HL-60 (cell line): ENCODE measurements around the gene CYP24A1.

Experiments used
- DNase-seq, 2 experiments: peaks; one replicate each; pipeline ENCODE4 v3.0.0-alpha.2; 2010 to 2020; ENCODE audit warnings: low read depth in 1 of 2, low spot score in 1 of 2
- H3K27ac ChIP-seq: fragments of 250-450 bp; sonication (Bioruptor Pico); replicated peaks from 2 replicates; pipeline ENCODE4 v1.5.1; 2020; ENCODE audit warnings: mild to moderate bottlenecking, moderate library complexity
- H3K27me3 ChIP-seq: fragments of 250-450 bp; sonication (Bioruptor Pico); 2 replicates; pipeline ENCODE4 v1.5.1; 2021; ENCODE audit warnings: mild to moderate bottlenecking, moderate library complexity; ENCODE audit not compliant: insufficient read depth, poor library complexity, severe bottlenecking
- H3K4me3 ChIP-seq: replicated peaks from 2 replicates; pipeline ENCODE4 v1.5.1; 2011; ENCODE audit warnings: mild to moderate bottlenecking, control low read depth, low read length; ENCODE audit not compliant: insufficient read depth
- GABPA ChIP-seq: IDR thresholded peaks from 2 replicates; pipeline ENCODE4 v1.6.1; 2012; ENCODE audit warnings: low read depth
- POLR2AphosphoS5 ChIP-seq: IDR thresholded peaks from 2 replicates; pipeline ENCODE4 v1.6.1; 2012; ENCODE audit warnings: low read depth
- SPI1 ChIP-seq: IDR thresholded peaks from 2 replicates; pipeline ENCODE4 v1.6.1; 2012; ENCODE audit warnings: low read depth, mild to moderate bottlenecking, borderline replicate concordance
- TF ChIP-seq, protein P1 (sequence below): IDR thresholded peaks from 2 replicates; pipeline ENCODE4 v1.6.1; 2012; ENCODE audit warnings: low read depth; ENCODE audit not compliant: insufficient replicate concordance
- TF ChIP-seq, protein P2 (sequence below): IDR thresholded peaks from one replicate; pipeline ENCODE4 v1.5.1; 2011; ENCODE audit warnings: low read length, control low read depth, inconsistent platforms; ENCODE audit not compliant: insufficient read depth

Gene CYP24A1

GRCh38 chr20:54172532-54172855 is 1.3 kb downstream of the CYP24A1 start:
- TF ChIP-seq GABPA (no peak), SPI1 (no peak), POLR2AphosphoS5 (no peak)
- TF ChIP-seq, protein P1, sequence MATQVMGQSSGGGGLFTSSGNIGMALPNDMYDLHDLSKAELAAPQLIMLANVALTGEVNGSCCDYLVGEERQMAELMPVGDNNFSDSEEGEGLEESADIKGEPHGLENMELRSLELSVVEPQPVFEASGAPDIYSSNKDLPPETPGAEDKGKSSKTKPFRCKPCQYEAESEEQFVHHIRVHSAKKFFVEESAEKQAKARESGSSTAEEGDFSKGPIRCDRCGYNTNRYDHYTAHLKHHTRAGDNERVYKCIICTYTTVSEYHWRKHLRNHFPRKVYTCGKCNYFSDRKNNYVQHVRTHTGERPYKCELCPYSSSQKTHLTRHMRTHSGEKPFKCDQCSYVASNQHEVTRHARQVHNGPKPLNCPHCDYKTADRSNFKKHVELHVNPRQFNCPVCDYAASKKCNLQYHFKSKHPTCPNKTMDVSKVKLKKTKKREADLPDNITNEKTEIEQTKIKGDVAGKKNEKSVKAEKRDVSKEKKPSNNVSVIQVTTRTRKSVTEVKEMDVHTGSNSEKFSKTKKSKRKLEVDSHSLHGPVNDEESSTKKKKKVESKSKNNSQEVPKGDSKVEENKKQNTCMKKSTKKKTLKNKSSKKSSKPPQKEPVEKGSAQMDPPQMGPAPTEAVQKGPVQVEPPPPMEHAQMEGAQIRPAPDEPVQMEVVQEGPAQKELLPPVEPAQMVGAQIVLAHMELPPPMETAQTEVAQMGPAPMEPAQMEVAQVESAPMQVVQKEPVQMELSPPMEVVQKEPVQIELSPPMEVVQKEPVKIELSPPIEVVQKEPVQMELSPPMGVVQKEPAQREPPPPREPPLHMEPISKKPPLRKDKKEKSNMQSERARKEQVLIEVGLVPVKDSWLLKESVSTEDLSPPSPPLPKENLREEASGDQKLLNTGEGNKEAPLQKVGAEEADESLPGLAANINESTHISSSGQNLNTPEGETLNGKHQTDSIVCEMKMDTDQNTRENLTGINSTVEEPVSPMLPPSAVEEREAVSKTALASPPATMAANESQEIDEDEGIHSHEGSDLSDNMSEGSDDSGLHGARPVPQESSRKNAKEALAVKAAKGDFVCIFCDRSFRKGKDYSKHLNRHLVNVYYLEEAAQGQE, result no peak
- TF ChIP-seq, protein P2, sequence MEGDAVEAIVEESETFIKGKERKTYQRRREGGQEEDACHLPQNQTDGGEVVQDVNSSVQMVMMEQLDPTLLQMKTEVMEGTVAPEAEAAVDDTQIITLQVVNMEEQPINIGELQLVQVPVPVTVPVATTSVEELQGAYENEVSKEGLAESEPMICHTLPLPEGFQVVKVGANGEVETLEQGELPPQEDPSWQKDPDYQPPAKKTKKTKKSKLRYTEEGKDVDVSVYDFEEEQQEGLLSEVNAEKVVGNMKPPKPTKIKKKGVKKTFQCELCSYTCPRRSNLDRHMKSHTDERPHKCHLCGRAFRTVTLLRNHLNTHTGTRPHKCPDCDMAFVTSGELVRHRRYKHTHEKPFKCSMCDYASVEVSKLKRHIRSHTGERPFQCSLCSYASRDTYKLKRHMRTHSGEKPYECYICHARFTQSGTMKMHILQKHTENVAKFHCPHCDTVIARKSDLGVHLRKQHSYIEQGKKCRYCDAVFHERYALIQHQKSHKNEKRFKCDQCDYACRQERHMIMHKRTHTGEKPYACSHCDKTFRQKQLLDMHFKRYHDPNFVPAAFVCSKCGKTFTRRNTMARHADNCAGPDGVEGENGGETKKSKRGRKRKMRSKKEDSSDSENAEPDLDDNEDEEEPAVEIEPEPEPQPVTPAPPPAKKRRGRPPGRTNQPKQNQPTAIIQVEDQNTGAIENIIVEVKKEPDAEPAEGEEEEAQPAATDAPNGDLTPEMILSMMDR, result no peak
- Histone ChIP-seq H3K27me3 (peaks cover 50% of the 10 kb centered on the region), H3K27ac (no peak overlapping the region), H3K4me3 (no peak overlapping the region)
- no peak for DNase-seq

GRCh38 chr20:54170963-54171362 is 2.8 kb downstream of the CYP24A1 start:
- no peak overlapping the region for H3K27ac ChIP-seq
- no peak for TF ChIP-seq POLR2AphosphoS5
- TF ChIP-seq, protein P2, result no peak
- TF ChIP-seq, protein P1, result no peak
- peaks cover 55% of the 10 kb centered on the region for H3K27me3 ChIP-seq
- H3K4me3 ChIP-seq, result no peak overlapping the region
- no peak for DNase-seq

DNA sequence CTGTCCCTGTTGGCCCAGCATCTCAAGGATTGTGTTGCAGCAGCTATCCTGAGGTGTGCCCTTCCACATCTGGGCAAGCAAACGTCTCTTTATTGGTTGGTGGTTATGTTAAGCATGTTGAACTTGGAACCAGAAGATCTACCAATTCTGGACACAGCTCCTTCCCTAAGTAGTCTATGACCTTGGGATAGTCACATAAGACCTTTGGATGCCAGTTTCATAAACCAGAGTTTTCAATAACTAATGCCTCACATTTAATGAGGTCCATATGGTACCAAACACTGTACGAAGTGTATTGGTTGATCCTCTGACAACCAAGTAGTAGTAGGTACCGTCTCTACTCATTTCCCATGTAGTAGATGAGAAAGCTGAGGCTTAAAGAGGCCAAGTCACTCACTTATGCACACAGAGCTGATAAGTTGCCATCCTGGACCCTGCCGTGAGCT is 3.7 kb downstream of the CYP24A1 start:
- DNase-seq, result no peak
- Histone ChIP-seq H3K27ac (no peak overlapping the region), H3K27me3 (peaks cover 50% of the 10 kb centered on the region), H3K4me3 (no peak overlapping the region)
- no peak for TF ChIP-seq POLR2AphosphoS5
- TF ChIP-seq, protein P2, result no peak
- TF ChIP-seq SPI1, result no peak
- TF ChIP-seq, protein P1, result no peak
- no peak for TF ChIP-seq GABPA
